Endothelial cell (in vitro differentiated cells): Measurements from ENCODE around the gene ACADSB. TPM values are rescaled to one million over a fixed set of nuclear protein-coding genes. Genes with fewer than 3 reads are reported as not detected.
A peak's percentile ranks its signal among the peaks of the same experiment; 100 is the strongest.

Experiments used
- DNase-seq: peaks from one replicate; pipeline ENCODE4 v3.0.0; 2021; ENCODE audit warnings: low spot score
- H3K27ac Mint-ChIP-seq: one replicate; pipeline ENCODE4 v1.8.0; 2021; ENCODE audit warnings: mixed read lengths, inconsistent platforms; ENCODE audit not compliant: unreplicated experiment
- H3K27me3 Mint-ChIP-seq: one replicate; pipeline ENCODE4 v1.8.0; 2021; ENCODE audit warnings: mild to moderate bottlenecking, moderate library complexity, mixed read lengths, inconsistent platforms; ENCODE audit not compliant: unreplicated experiment
- H3K36me3 Mint-ChIP-seq: one replicate; pipeline ENCODE4 v1.8.0; 2021; ENCODE audit warnings: mild to moderate bottlenecking, low read depth, mixed read lengths, inconsistent platforms; ENCODE audit not compliant: unreplicated experiment
- H3K4me1 Mint-ChIP-seq: one replicate; pipeline ENCODE4 v1.8.0; 2021; ENCODE audit warnings: mild to moderate bottlenecking, mixed read lengths, inconsistent platforms; ENCODE audit not compliant: unreplicated experiment
- H3K4me3 Mint-ChIP-seq: one replicate; pipeline ENCODE4 v1.8.0; 2021; ENCODE audit warnings: mild to moderate bottlenecking, mixed read lengths, inconsistent platforms; ENCODE audit not compliant: unreplicated experiment
- H3K9me3 Mint-ChIP-seq: one replicate; pipeline ENCODE4 v1.8.0; 2021; ENCODE audit warnings: mixed read lengths, inconsistent platforms; ENCODE audit not compliant: unreplicated experiment
- CTCF ChIP-seq: fragments of 200-600 bp; sonication (generic); IDR thresholded peaks from one replicate; pipeline ENCODE4 v1.5.0; 2021; ENCODE audit warnings: antibody characterized with exemption; ENCODE audit not compliant: unreplicated experiment
- total RNA-seq: library from RNA; stranded (reverse); fragmentation: NEBNext Ultra II Directional; extraction: Animal tissue kit (Norgen Biotek cat#: 25700); gene quantifications from one replicate; pipeline ENCODE4 v1.2.1, GENCODE V29; 2021; ENCODE audit not compliant: unreplicated experiment

The ACADSB gene
- total RNA-seq, 1 donor from 2014 or later = 35.6 TPM

GRCh38 chr10:123011987-123012386 is 3.2 kb downstream of the ACADSB start:
- no peak for DNase-seq
- Mint-ChIP-seq H3K4me3 (no peak overlapping the region), H3K36me3 (peaks cover 12% of the 10 kb centered on the region), H3K27ac (no peak overlapping the region), H3K27me3 (peaks cover 8% of the 10 kb centered on the region), H3K4me1 (peaks cover 19% of the 10 kb centered on the region), H3K9me3 (no peaks in the 10 kb centered on the region)
- no peak for TF ChIP-seq CTCF

GRCh38 chr10:123013456-123014419 is 4.9 kb downstream of the ACADSB start:
- no peaks in the 10 kb centered on the region for H3K9me3 Mint-ChIP-seq
- TF ChIP-seq CTCF = no peak
- DNase-seq = no peak
- H3K36me3 Mint-ChIP-seq = peaks cover 12% of the 10 kb centered on the region
- no peak overlapping the region for H3K27ac Mint-ChIP-seq
- peaks cover 6% of the 10 kb centered on the region for H3K4me1 Mint-ChIP-seq
- peak overlapping the region; percentile 3 for H3K4me3 Mint-ChIP-seq
- peaks cover 3% of the 10 kb centered on the region for H3K27me3 Mint-ChIP-seq

GRCh38 chr10:123014772-123015171 is 6.0 kb downstream of the ACADSB start:
- Mint-ChIP-seq H3K4me3 (no peak overlapping the region), H3K27ac (no peak overlapping the region), H3K36me3 (peaks cover 12% of the 10 kb centered on the region), H3K27me3 (no peaks in the 10 kb centered on the region), H3K9me3 (no peaks in the 10 kb centered on the region), H3K4me1 (peaks cover under 1% of the 10 kb centered on the region)
- TF ChIP-seq CTCF = no peak
- DNase-seq = no peak

- H3K4me3 Mint-ChIP-seq = no peak overlapping the region
- H3K27ac Mint-ChIP-seq = no peak overlapping the region
- no peak for TF ChIP-seq CTCF
- H3K4me1 Mint-ChIP-seq = no peaks in the 10 kb centered on the region
- H3K36me3 Mint-ChIP-seq = peaks cover 12% of the 10 kb centered on the region
- DNase-seq = no peak
- no peaks in the 10 kb centered on the region for H3K9me3 Mint-ChIP-seq
- no peaks in the 10 kb centered on the region for H3K27me3 Mint-ChIP-seq
These were observed 7.4 kb downstream of the ACADSB start for GRCh38 chr10:123016228-123016627.

- no peak for DNase-seq
- no peak for TF ChIP-seq CTCF
- Mint-ChIP-seq H3K4me1 (peaks cover 3% of the 10 kb centered on the region), H3K27me3 (no peaks in the 10 kb centered on the region), H3K27ac (no peak overlapping the region), H3K9me3 (no peaks in the 10 kb centered on the region), H3K4me3 (no peak overlapping the region), H3K36me3 (peaks cover 4% of the 10 kb centered on the region)
These were observed 8.8 kb downstream of the ACADSB start for GRCh38 chr10:123017421-123018165.
